Osteoblast (primary cell): ENCODE measurements around the gene ELMO1. TPM values are rescaled to one million over a fixed set of nuclear protein-coding genes. Genes with fewer than 3 reads are reported as not detected.

Experiments
- DNase-seq: peaks from one replicate; pipeline ENCODE4 v3.0.0; 2011; ENCODE audit warnings: low spot score, mixed read lengths; ENCODE audit not compliant: insufficient read length; ENCODE audit errors: missing footprints
- H2AFZ ChIP-seq: 2 replicates; pipeline ENCODE4 v1.6.0; 2011; ENCODE audit warnings: mild to moderate bottlenecking, low read length
- H3K27ac ChIP-seq: 2 replicates; pipeline ENCODE4 v1.5.1; 2011; ENCODE audit warnings: mild to moderate bottlenecking, low read depth, low read length, moderate library complexity
- H3K27me3 ChIP-seq: 2 replicates; pipeline ENCODE4 v1.6.0; 2012; ENCODE audit warnings: mild to moderate bottlenecking, control low read depth, inconsistent platforms, low read length, moderate library complexity; ENCODE audit not compliant: insufficient read depth
- H3K36me3 ChIP-seq: 2 replicates; pipeline ENCODE4 v1.5.1; 2011; ENCODE audit warnings: mild to moderate bottlenecking, low read length, control low read depth, moderate library complexity; ENCODE audit not compliant: insufficient read depth
- H3K4me1 ChIP-seq: 2 replicates; pipeline ENCODE4 v1.5.1; 2011; ENCODE audit warnings: mild to moderate bottlenecking, low read length, control low read depth, moderate library complexity; ENCODE audit not compliant: insufficient read depth
- H3K4me2 ChIP-seq: 2 replicates; pipeline ENCODE4 v1.6.0; 2011; ENCODE audit warnings: mild to moderate bottlenecking, low read length; ENCODE audit not compliant: insufficient read depth
- H3K4me3 ChIP-seq: fragments of 200-600 bp; sonication (generic); 3 replicates; pipeline ENCODE4 v1.5.1; 2012; ENCODE audit warnings: mild to moderate bottlenecking, low read length, inconsistent platforms; ENCODE audit not compliant: insufficient read depth
- H3K79me2 ChIP-seq: 2 replicates; pipeline ENCODE4 v1.6.0; 2012; ENCODE audit warnings: mild to moderate bottlenecking, low read length, control low read depth, inconsistent platforms; ENCODE audit not compliant: insufficient read depth
- H3K9me3 ChIP-seq: 2 replicates; pipeline ENCODE4 v1.5.1; 2011; ENCODE audit warnings: low read depth, low read length, control low read depth
- H4K20me1 ChIP-seq: 2 replicates; pipeline ENCODE4 v1.6.0; 2012; ENCODE audit warnings: mild to moderate bottlenecking, low read length, control low read depth; ENCODE audit not compliant: insufficient read depth
- total RNA-seq: library from RNA; depleted of rRNA; stranded (reverse); fragments of >200 nt; gene quantifications from 2 replicates; pipeline ENCODE4 v1.2.3, GENCODE V29; 2012
- TF ChIP-seq, protein P1 (sequence below): IDR thresholded peaks from 2 replicates; pipeline ENCODE4 v1.5.1; 2011; ENCODE audit warnings: mild to moderate bottlenecking, low read depth, low read length, moderate library complexity; ENCODE audit errors: extremely low read depth

Gene ELMO1
- total RNA-seq, 1 donor: 2.2 TPM

DNA sequence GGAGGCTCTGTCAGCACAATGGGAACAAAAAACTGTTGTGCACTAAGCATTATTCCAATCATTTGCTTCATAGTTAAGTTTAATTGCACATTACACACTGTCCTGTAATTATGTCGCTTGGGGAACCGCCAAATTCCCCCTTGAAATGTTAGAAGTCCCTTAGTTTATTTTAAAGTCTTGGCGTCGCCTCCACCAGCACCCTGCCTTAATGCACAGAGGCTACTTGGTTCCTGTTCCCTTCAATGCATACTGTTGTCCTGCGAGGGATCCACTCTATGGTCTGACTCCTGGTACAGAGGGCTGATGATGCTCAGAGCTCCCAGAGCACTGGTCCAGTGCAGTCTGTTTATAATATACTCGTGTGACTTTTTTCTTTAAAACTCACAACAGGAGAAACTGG, 330.7 kb downstream of the ELMO1 start:
- Histone ChIP-seq H2AFZ (no peak overlapping the region), H4K20me1 (no peaks in the 10 kb centered on the region), H3K4me2 (no peak overlapping the region), H3K9me3 (no peaks in the 10 kb centered on the region), H3K27ac (no peak overlapping the region), H3K36me3 (no peaks in the 10 kb centered on the region), H3K27me3 (no peaks in the 10 kb centered on the region), H3K79me2 (no peaks in the 10 kb centered on the region), H3K4me3 (no peak overlapping the region), H3K4me1 (no peaks in the 10 kb centered on the region)
- no peak for DNase-seq
- TF ChIP-seq, protein P1, sequence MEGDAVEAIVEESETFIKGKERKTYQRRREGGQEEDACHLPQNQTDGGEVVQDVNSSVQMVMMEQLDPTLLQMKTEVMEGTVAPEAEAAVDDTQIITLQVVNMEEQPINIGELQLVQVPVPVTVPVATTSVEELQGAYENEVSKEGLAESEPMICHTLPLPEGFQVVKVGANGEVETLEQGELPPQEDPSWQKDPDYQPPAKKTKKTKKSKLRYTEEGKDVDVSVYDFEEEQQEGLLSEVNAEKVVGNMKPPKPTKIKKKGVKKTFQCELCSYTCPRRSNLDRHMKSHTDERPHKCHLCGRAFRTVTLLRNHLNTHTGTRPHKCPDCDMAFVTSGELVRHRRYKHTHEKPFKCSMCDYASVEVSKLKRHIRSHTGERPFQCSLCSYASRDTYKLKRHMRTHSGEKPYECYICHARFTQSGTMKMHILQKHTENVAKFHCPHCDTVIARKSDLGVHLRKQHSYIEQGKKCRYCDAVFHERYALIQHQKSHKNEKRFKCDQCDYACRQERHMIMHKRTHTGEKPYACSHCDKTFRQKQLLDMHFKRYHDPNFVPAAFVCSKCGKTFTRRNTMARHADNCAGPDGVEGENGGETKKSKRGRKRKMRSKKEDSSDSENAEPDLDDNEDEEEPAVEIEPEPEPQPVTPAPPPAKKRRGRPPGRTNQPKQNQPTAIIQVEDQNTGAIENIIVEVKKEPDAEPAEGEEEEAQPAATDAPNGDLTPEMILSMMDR: no peak

DNA sequence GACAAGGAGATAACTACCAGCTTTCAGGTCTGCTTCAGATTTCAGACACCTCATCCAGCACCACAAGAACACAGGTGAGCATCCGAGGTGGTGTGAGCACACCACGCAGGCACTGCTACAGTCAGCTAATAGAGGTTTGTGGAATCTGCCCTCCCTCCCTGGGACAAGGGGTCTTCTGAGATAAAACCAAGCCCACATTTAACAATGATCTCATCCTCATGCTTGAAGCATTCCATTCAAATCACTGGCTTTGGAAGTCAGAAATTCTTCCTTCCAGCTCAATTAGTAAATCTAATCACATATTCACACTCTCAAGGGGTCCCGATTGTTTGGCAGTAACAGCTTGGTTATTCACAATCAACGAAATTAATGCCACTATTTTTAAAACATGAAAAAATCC, 331.4 kb downstream of the ELMO1 start:
- TF ChIP-seq, protein P1: no peak
- Histone ChIP-seq H2AFZ (no peak overlapping the region), H3K27me3 (no peaks in the 10 kb centered on the region), H3K4me1 (no peaks in the 10 kb centered on the region), H3K36me3 (no peaks in the 10 kb centered on the region), H4K20me1 (no peaks in the 10 kb centered on the region), H3K4me3 (no peak overlapping the region), H3K79me2 (no peaks in the 10 kb centered on the region), H3K9me3 (no peaks in the 10 kb centered on the region), H3K27ac (no peak overlapping the region), H3K4me2 (no peak overlapping the region)
- DNase-seq: no peak

DNA sequence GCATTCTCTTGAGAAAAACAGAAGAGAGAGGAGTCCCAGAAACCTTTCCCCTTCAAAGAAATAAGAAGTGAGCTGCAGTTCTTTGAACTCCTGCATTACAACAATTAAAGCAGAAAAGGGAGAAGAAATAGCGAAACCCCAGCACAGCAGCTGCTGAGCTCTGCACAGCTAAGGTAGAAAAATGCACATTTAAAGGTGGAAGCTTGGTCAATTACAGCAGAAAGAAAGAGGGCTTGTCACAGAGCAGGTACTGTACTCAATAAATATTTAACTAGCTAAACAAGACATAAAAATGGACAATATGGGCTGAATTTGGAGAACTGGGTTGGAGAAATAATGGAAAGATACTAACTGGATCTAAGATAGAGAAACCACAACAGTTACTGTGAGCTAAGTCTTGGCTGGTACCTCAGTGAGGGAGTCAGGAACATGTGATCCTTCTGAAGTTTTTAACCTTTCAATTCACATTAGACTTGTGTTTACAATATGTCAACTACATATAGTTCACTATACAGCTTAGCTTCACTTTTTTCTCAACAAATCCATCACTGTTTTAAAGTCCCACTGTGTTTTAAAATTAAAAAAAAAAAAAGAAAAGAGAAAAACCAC, 332.5 kb downstream of the ELMO1 start:
- no peaks in the 10 kb centered on the region for H3K27me3 ChIP-seq
- no peaks in the 10 kb centered on the region for H3K9me3 ChIP-seq

DNA sequence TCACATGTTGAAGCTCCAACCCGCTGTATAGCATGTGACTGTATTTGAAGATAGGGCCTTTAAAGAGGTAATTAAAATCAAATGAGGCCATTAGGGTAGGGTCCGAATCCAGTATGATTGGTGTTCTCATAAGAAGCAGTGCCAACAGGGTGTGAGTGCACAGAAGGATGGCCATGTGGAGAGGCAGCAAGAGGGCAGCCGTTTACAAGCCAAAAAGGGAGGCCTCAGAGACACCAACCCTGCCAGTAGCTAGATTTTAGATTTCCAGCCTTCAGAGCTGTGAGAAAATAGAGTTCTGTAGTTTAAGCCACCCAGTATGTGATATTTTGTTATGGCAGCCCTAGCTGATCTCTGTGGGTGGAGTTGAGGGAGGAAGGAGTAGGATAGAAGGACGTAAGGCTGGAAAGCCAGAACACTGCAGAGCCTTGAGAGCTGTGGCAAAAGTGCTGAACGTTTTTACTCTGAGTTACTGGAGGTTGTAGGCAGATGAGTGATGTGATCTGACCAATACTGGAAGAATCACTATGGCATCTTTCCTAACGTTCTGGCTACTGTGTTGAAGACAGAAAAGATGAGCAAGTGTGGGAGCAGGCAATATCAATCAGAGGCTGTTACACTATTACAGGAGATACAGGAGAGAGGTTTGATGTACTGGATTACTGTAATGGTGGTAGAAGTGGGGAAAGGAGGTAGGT, 334.9 kb downstream of the ELMO1 start:
- Histone ChIP-seq H3K36me3 (no peaks in the 10 kb centered on the region), H3K79me2 (no peaks in the 10 kb centered on the region), H3K4me2 (no peak overlapping the region), H4K20me1 (no peaks in the 10 kb centered on the region), H3K9me3 (no peaks in the 10 kb centered on the region), H2AFZ (no peak overlapping the region), H3K4me1 (no peaks in the 10 kb centered on the region), H3K27ac (no peak overlapping the region), H3K27me3 (no peaks in the 10 kb centered on the region), H3K4me3 (no peak overlapping the region)
- TF ChIP-seq, protein P1: no peak
- DNase-seq: no peak

More for the DNA sequence above, 332.5 kb downstream of the ELMO1 start:
- Histone ChIP-seq H2AFZ (no peak overlapping the region), H3K79me2 (no peaks in the 10 kb centered on the region), H4K20me1 (no peaks in the 10 kb centered on the region), H3K4me2 (no peak overlapping the region), H3K36me3 (no peaks in the 10 kb centered on the region), H3K27ac (no peak overlapping the region), H3K4me1 (no peaks in the 10 kb centered on the region), H3K4me3 (no peak overlapping the region)
- TF ChIP-seq, protein P1: no peak
- DNase-seq: no peak
